Memory B cell (primary cell): ENCODE results near the gene TIAM2.

ENCODE experiments used
- ATAC-seq: fragments of 150-1000 bp; cut with Tn5 transposase; 2 replicates; pipeline ENCODE4 v1.10.0; 2021; ENCODE audit warnings: low read depth, mild to moderate bottlenecking, moderate library complexity
- DNase-seq, 2 donors: peaks; one replicate each; pipeline ENCODE4 v3.0.0; 2022; ENCODE audit warnings: low spot score in 2 of 2
- H3K27ac Mint-ChIP-seq: one replicate; pipeline ENCODE4 v1.8.0; 2022; ENCODE audit warnings: mild to moderate bottlenecking, moderate library complexity, mixed read lengths
- H3K27me3 Mint-ChIP-seq: one replicate; pipeline ENCODE4 v1.8.0; 2022; ENCODE audit warnings: mixed read lengths
- H3K36me3 Mint-ChIP-seq: one replicate; pipeline ENCODE4 v1.8.0; 2022; ENCODE audit warnings: mild to moderate bottlenecking, mixed read lengths
- H3K4me1 Mint-ChIP-seq: one replicate; pipeline ENCODE4 v1.8.0; 2022; ENCODE audit warnings: mixed read lengths
- H3K4me3 Mint-ChIP-seq: one replicate; pipeline ENCODE4 v1.8.0; 2022; ENCODE audit warnings: mild to moderate bottlenecking, moderate library complexity, mixed read lengths
- H3K9me3 Mint-ChIP-seq: one replicate; pipeline ENCODE4 v1.8.0; 2022; ENCODE audit warnings: mixed read lengths

Gene TIAM2

GRCh38 chr6:155142168-155143028, 147.3 kb downstream of the TIAM2 start:
- H3K9me3 Mint-ChIP-seq, result no peaks in the 10 kb centered on the region
- H3K27ac Mint-ChIP-seq, result peak overlapping the region; percentile 84
- H3K4me1 Mint-ChIP-seq, result peaks cover 9% of the 10 kb centered on the region
- H3K4me3 Mint-ChIP-seq, result peak overlapping the region; percentile 77
- H3K27me3 Mint-ChIP-seq, result no peaks in the 10 kb centered on the region
- H3K36me3 Mint-ChIP-seq, result no peaks in the 10 kb centered on the region
- DNase-seq (no peak), ATAC-seq (no peak)

DNA sequence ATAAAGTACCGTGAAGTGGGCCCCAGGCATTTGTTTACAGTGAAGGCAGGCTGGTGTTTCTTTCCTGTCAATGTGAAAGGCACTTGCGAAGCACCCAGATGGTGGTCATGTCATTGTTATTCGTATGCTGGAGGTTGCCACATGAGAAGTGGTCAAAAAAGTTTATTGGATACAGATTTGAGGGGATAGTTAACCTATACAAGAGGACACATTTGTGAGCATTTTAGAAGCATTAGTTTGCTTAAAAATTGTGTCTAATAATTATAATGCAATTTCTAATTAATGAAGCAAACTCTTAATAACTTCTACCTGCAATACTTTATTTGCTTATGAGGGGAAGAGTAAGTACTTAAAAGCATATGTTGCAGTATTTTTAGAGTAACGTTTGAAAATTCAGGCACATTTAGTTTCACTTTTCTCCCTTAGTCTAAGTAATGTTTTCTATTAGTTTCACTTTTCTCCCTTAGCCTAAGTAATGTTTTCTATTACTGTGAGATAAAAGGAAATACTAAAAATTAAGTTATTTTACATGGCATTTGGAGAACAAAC, 148.0 kb downstream of the TIAM2 start:
- no peak for DNase-seq
- Mint-ChIP-seq H3K27ac (peak overlapping the region; percentile 84), H3K4me1 (peaks cover 9% of the 10 kb centered on the region), H3K4me3 (peak overlapping the region; percentile 77), H3K36me3 (peaks cover 2% of the 10 kb centered on the region), H3K9me3 (no peaks in the 10 kb centered on the region), H3K27me3 (no peaks in the 10 kb centered on the region)
- ATAC-seq, result no peak

DNA sequence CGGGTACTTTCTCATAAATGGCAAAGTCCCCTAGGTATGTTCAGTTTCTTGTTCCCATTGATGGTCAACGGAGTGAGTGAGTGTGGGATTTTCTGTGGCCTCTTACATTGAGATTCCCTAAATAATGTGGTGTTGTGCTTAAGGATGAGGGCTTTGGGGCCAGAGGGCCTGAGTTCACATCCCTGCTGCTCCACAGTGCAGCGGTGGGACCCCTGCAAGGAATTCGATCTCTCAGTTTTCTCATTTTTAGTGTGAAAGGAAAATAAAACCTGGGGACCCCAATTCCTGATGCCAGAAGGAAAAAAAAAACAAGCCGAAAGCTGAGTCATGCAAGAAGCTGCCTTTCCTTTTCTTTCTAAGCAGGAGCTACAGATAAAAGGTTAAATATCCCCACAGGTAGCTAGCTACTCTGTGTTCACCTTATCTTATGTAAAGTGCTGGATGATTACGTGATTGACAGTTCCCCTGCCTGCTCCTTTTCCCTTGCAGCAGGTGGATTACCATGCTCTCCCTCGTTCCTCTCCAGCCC, 148.5 kb downstream of the TIAM2 start:
- Mint-ChIP-seq H3K9me3 (no peaks in the 10 kb centered on the region), H3K4me1 (peaks cover 9% of the 10 kb centered on the region), H3K27me3 (no peaks in the 10 kb centered on the region), H3K4me3 (peak overlapping the region; percentile 77), H3K36me3 (peaks cover 2% of the 10 kb centered on the region), H3K27ac (no peak overlapping the region)
- ATAC-seq, result no peak
- DNase-seq, result no peak

GRCh38 chr6:155146205-155146604, 151.1 kb downstream of the TIAM2 start:
- Mint-ChIP-seq H3K9me3 (no peaks in the 10 kb centered on the region), H3K4me1 (peaks cover 9% of the 10 kb centered on the region), H3K36me3 (peaks cover 2% of the 10 kb centered on the region), H3K27ac (no peak overlapping the region), H3K4me3 (no peak overlapping the region), H3K27me3 (no peaks in the 10 kb centered on the region)
- no peak for ATAC-seq
- no peak for DNase-seq

DNA sequence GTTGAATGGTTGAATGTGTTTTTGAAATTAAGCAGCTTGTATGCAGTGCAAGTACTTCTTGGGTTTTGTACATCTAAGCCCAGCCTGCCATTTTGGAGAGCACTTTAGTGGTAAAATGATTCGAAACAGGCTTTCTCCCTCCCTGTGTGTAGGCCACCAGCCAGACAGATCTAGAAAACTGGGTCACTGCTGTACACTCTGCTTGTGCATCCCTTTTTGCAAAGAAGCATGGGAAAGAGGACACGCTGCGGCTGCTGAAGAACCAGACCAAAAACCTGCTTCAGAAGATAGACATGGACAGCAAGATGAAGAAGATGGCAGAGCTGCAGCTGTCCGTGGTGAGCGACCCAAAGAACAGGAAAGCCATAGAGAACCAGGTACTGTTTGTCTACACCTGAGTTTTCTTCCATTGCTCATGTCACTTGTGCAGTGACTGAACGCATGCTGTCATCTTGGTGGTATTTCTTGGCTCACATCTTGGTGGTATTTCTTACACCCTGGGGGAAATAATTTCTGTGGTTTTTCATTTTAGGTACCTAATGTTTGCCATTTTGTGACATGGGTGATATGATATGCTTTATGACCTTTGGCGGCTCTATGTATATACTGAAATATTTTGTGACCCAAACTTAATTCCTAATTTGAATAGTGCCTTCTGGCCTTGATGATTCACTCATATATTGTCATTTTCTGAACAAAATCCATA, 153.0 kb downstream of the TIAM2 start:
- peaks cover 2% of the 10 kb centered on the region for H3K36me3 Mint-ChIP-seq
- no peaks in the 10 kb centered on the region for H3K4me1 Mint-ChIP-seq
- ATAC-seq (no peak), DNase-seq (no peak)
- no peaks in the 10 kb centered on the region for H3K9me3 Mint-ChIP-seq
- no peak overlapping the region for H3K4me3 Mint-ChIP-seq
- H3K27ac Mint-ChIP-seq, result no peak overlapping the region
- no peaks in the 10 kb centered on the region for H3K27me3 Mint-ChIP-seq

DNA sequence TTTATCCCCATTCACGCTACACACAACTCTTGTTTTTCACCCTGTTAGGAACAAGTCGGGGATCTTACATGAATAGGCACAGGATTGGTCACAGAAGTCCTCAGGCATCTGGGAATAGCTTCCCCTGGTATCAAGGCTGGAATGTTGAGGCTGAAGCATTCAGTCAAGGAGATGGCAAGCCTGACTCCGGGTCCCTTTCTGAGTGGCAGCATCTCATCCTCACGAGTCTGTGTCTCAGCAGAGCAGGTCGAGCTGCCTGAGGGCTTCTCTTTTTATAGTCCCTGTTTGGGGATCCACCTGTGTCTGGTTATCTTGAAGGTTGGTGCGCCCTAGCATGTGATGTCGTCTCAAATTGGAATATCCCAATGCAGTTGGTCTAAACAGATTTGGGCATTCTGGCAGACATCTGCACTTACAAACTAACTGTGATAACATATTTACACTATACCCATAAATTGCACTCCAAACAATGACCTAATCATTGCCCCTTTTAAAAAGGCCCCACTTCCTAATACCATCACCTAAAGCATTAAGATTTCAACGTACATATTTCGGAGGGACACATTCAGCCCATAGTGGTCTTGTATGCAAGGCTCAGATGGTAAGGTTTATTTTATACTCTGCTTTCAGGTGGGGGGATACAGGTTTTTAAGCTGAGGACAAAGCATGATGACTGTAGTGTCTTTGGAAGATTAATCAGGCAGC, 156.0 kb downstream of the TIAM2 start:
- ATAC-seq, result no peak
- Mint-ChIP-seq H3K4me3 (no peak overlapping the region), H3K4me1 (no peaks in the 10 kb centered on the region), H3K27ac (no peak overlapping the region), H3K36me3 (peaks cover 2% of the 10 kb centered on the region), H3K27me3 (peaks cover 2% of the 10 kb centered on the region), H3K9me3 (no peaks in the 10 kb centered on the region)
- no peak for DNase-seq

DNA sequence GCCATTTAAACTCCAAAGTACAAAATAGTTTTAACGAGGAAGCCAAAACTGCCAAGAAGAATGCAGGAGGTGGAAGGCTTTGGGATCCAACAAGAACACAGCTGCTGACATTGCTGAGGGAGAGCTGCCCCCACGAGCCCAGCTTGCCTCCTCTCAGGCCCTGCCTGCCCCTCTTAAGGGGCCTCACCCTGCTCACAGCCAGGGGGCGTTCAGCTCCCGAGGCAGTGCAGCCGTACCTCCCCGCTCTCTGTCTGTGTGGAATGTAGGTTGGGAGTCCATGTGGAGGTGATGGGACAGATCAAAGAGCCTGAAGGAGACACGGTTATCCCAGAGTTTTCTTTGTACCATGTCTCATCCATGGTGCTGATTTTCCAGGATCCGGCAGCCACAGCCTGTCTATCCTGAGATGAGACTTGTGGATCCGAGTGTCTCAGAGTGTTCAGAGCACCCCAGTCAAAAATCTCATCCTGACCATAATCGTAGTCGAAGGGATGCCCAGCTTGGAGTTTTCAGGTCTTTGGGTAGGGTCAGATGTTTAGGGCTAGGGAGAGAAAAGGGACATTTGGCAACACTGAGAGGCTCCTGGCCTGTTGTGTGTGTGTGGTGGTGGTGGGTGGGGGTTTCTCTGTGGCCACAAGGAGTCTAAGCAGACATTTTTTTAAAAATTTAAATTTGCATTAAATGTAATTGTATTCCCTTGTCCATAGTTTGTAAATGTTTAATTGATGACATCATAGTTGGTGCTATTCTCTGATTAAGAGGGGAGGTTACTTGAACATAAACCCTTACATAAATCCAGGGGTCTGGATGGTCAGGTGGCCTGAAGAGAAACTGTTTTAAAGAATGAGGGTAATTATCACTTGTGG, 157.3 kb downstream of the TIAM2 start:
- DNase-seq (no peak), ATAC-seq (no peak)
- no peak overlapping the region for H3K4me3 Mint-ChIP-seq
- peaks cover 2% of the 10 kb centered on the region for H3K36me3 Mint-ChIP-seq
- peaks cover 9% of the 10 kb centered on the region for H3K27me3 Mint-ChIP-seq
- H3K9me3 Mint-ChIP-seq, result no peaks in the 10 kb centered on the region
- H3K27ac Mint-ChIP-seq, result no peak overlapping the region
- H3K4me1 Mint-ChIP-seq, result no peaks in the 10 kb centered on the region

DNA sequence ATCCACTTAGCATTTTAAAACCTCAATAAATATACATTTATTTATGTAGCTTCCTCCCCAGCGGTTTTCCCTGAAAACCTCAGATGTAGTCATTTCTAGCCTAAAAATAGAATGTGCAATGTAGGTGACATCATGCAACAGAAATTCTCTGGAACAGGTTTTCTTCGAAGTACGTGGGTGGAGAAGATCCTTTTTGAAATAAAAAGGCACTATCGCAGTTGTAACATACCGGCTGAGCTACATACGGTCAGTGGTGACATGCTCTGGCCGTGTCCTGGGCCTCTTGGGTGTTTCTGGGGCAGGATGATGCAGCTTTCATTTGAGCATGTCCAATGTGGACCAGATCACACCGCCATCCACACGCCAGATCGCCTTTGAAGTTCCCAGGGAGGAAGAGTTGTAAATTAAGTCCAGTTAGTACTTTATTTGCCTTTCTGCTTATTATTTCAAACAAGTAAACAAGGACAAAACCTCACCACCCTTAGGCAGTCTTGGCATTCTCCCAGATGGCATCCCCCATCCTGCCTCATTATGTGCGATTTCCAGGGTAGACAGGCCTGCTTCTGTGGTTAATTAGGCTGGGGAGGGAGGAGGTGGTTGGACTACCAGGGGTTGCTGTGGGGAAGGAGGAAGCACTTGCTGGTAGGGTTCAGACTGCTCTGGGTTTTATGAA, 159.2 kb downstream of the TIAM2 start:
- Mint-ChIP-seq H3K36me3 (no peaks in the 10 kb centered on the region), H3K27me3 (peaks cover 9% of the 10 kb centered on the region), H3K4me3 (no peak overlapping the region), H3K4me1 (no peaks in the 10 kb centered on the region), H3K27ac (no peak overlapping the region), H3K9me3 (no peaks in the 10 kb centered on the region)
- ATAC-seq, result no peak
- DNase-seq, result no peak

DNA sequence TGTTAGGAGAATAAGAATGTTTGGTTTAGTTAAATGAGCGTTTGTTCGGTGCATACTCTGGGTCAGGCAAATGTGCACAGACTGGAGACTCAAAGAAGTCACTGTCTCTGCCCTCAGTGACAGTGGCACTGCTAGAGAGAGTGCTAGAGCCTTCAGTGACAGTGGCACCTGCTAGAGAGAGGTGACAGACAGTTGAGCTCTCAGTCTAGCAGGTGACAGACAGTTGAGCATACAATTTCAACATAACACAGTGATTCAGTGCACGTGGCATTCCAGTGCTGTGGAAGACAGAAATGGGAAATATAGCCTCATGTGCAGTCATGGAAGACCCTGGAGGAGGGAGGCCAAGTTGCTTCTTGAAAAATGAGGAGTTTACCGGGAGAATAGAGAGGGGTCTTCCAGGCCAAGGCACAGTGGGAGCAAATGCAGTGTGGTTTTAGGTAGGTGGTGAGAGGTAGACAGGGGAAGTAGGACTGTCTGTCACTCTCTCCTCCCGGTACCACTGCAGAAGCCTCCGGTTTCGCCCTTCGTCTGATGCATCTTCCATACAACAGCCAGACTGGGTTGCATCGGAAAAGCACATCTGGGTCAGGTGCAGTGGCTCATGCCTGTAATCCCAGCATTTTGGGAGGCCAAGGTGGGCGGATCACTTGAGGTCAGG, 160.8 kb downstream of the TIAM2 start:
- DNase-seq (no peak), ATAC-seq (no peak)
- no peak overlapping the region for H3K27ac Mint-ChIP-seq
- H3K9me3 Mint-ChIP-seq, result no peaks in the 10 kb centered on the region
- H3K36me3 Mint-ChIP-seq, result no peaks in the 10 kb centered on the region
- H3K4me3 Mint-ChIP-seq, result no peak overlapping the region
- H3K27me3 Mint-ChIP-seq, result peaks cover 9% of the 10 kb centered on the region
- H3K4me1 Mint-ChIP-seq, result peaks cover 2% of the 10 kb centered on the region

- no peak for ATAC-seq
- DNase-seq, result no peak
- H3K4me3 Mint-ChIP-seq, result no peak overlapping the region
- no peak overlapping the region for H3K27ac Mint-ChIP-seq
- H3K9me3 Mint-ChIP-seq, result peaks cover under 1% of the 10 kb centered on the region
- H3K27me3 Mint-ChIP-seq, result peaks cover 9% of the 10 kb centered on the region
- no peaks in the 10 kb centered on the region for H3K36me3 Mint-ChIP-seq
- peaks cover 2% of the 10 kb centered on the region for H3K4me1 Mint-ChIP-seq
These were observed 162.0 kb downstream of the TIAM2 start for GRCh38 chr6:155157101-155157500.

DNA sequence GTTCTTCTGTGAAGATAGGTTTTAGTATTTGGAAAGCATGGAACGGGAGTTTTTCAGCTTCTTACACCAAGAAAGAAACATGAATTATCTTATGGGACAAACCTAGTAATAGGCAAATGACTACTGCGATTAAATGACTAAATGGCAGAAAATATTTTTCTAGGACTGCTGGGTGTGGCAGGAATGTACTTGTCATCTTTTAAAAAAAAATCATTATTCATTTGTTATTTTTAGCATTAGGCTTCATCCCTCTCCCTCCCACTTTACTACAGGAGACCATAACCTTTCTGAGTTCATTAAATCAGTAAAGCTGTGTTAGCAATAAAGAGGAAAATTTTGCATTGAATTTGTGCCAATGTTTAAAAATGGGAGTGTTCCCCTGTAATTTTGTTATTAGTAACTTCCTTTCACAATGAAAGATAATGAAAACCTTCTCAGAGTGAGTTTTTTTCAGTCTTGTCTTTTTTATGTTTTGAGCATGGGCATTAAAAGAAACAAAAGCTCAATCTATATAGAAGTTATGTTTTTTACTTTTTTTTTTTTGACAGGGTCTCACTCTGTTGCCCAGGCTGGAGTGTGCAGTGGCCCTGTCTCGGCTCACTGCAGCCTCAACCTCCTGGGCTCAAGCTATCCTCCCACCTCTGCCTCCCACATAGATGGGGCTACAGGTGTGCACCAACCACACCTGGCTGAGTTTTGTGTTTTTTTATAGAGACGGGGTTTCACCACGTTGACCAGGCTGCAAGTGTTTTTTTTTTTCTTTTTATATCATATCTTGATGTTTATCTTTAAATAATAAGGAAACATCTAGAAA, 163.1 kb downstream of the TIAM2 start:
- no peak for DNase-seq
- H3K27me3 Mint-ChIP-seq, result peaks cover 9% of the 10 kb centered on the region
- H3K27ac Mint-ChIP-seq, result no peak overlapping the region
- H3K36me3 Mint-ChIP-seq, result no peaks in the 10 kb centered on the region
- peaks cover 1% of the 10 kb centered on the region for H3K9me3 Mint-ChIP-seq
- ATAC-seq, result no peak
- peaks cover 2% of the 10 kb centered on the region for H3K4me1 Mint-ChIP-seq
- H3K4me3 Mint-ChIP-seq, result no peak overlapping the region

DNA sequence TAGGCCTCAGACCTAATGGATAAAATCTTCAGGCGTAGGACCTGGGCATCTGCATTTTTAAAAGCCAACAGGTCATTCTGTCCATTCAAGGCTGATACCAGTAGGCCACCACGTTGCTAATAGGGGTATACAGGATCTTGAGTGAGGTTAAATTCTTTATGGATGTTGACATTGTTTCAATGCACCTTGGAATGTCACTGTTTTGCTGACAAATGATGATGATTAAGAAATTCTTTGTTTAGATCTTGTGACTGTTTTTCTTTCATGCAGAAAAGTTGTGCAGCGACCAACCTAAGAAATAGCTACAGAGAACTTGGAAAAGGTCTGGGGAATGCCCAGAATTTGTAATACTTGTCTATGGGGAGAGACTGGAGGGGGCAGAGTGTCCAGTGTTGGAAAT, 167.6 kb downstream of the TIAM2 start:
- Mint-ChIP-seq H3K4me1 (peaks cover 9% of the 10 kb centered on the region), H3K4me3 (no peak overlapping the region), H3K9me3 (peaks cover 1% of the 10 kb centered on the region), H3K27me3 (no peaks in the 10 kb centered on the region), H3K27ac (no peak overlapping the region), H3K36me3 (no peaks in the 10 kb centered on the region)
- no peak for DNase-seq
- no peak for ATAC-seq
